CMK (cell line): ENCODE results near the gene IFT57.
"Not testable (repeated sequence)": the region's sequence is repeated elsewhere in the genome, so short reads cannot be mapped to it uniquely, and the experiment has no call there.

Experiments
- DNase-seq: peaks from one replicate; pipeline ENCODE4 v3.0.0-alpha.2; 2010; ENCODE audit warnings: low read depth

Gene IFT57, protein sequence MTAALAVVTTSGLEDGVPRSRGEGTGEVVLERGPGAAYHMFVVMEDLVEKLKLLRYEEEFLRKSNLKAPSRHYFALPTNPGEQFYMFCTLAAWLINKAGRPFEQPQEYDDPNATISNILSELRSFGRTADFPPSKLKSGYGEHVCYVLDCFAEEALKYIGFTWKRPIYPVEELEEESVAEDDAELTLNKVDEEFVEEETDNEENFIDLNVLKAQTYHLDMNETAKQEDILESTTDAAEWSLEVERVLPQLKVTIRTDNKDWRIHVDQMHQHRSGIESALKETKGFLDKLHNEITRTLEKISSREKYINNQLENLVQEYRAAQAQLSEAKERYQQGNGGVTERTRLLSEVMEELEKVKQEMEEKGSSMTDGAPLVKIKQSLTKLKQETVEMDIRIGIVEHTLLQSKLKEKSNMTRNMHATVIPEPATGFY

DNA sequence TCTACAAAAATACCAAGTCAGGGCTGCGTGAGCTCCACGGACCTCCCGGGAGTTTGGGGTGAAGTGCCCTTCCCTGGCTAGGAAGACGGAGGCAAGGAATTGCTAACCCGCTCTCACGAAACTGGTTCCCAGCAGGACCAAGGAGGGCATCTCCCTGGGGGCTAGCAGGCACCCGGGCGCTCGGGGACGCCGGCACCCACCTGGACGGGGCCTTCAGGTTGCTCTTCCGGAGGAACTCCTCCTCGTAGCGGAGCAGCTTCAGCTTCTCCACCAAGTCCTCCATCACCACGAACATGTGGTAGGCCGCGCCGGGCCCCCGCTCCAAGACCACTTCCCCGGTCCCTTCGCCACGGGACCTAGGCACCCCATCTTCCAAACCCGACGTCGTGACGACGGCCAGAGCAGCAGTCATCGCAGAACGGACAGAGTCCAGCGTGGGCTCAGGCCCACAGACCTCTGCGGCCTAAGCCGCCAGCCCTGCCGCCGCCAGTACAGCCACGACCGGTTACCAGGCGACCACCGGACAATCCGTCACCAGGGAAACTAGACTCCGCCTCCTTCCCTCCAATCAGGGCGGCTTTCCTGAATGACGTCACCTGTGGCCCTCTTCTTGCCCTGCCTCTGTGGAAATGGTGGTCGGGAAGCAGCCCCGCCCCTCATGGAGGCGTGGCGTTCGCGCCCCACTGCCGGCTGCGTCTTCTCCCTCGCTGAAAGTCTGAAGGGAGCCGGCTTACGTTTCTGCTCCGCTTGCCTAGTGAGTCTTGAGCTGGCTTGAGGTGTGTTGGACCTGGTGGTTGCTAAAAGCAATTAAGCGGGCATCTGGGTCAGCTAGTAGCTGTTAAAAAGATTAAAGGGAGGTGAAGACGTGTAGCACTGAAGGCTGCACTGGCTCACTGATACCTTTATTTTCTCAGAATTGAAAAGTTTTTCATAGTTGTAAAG is at the start of gene IFT57:
Gene IFT57 (minus strand): TSS at position 514 of the 942 bp plus-strand sequence. CDS start 102 bp downstream, at position 412.
- peak; percentile 74 for DNase-seq

DNA sequence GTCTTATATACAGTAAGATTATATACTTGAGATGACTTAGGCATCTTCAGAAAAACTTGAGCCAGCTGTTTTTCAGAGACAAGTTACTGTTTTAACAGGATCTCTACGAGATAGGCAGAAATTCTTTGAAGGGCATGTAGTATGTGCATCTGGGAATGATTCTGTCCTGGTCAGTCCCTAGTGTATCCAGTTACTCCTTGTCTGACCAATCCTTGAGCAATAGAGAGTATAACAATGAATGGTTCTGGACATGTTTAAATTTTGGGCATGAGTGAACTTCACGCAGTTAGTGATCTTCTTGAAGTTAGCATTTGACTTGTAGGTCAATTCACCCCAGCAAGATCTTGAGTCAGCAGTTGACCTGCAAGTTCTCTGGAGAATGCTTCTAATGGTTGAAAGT is 49.4 kb upstream of the IFT57 start:
- DNase-seq, result no peak

DNA sequence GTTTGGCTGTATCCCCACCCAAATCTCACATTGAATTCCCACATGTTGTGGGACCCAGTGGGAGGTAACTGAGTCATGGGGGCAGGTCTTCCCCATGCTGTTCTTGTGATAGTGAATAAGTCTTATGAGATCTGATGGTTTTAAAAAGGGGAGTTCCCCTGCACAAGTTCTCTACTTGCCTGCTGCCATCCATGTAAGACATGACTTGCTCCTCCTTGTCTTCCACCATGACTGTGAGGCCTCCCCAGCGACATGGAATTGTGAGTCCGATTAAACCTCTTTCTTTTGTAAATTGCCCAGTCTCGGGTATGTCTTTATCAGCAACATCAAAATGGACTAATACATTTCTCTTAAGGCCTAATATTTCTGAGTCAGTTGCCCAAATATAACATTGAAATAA is 46.0 kb upstream of the IFT57 start:
- DNase-seq, result not testable (repeated sequence)

DNA sequence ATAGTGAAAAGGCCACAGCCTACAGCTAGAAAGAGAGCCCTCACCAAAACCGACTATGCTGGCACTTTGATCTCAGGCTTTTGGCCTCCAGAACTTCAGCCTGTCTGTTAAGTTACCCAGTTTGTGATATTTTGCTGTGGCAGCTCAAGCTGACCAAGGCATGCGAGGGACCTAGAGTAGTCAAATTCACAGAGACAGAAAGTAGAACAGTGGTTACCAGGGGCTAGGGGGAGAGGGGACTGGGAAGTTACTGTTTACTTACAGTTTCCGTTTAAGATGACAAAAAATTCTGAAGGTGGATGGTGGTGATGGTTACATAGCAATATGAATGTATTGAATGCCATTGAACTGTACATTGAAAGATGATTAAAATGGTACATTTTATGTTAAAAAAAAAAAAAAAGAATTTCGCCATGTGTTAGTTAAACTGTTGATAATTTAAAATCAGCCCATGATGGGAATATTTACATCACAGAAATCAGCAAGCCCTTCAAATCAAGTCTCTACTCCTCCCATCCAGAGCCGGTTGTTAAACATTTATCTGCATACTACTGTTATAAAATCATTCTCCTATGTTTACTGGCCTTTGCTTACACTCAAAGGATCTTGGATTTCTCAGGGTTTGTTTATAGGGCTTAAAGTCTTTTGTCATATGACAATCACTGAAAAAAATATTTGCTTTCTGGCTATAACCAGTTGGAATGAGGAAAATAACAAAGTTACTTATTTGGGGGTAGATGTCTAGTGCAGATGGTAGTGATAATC is 42.5 kb upstream of the IFT57 start:
- DNase-seq, result not testable (repeated sequence)

DNA sequence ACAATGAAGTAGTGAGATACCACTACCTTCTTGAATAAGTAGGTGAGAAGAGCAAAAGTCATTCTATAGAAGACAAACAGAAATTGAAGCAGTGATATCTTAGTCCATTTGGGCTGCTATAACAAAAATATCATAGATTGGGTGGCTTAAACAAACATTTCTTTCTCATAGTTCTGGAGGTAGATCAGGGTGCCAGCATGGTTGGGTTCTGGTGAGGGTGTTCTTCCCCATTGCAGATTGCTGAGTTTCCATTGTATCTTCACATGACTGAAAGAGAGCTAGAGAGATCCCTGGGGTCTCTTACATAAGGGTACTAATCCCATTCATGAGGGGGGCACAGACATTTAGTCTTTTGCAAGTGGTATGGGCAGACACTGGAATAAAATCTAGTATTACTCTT is 32.9 kb upstream of the IFT57 start:
- no peak for DNase-seq

DNA sequence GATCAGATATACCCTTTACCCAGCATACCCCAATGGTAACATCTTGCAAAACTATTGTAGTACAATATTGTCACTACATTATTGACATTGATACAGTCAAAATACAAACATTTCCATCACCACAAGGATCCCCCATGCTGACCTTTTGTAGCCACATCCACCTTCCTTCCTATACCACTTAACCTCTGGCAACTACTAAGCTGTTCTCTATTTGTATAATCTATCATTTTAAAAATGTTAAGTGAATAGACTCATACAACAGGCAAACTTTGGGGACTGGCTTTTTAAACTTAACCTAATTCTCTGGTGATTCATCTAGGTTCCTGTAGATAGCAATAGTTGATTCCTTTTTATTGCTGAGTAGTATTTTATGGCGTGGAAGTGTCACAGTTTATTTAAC is 29.6 kb upstream of the IFT57 start:
- DNase-seq, result no peak

DNA sequence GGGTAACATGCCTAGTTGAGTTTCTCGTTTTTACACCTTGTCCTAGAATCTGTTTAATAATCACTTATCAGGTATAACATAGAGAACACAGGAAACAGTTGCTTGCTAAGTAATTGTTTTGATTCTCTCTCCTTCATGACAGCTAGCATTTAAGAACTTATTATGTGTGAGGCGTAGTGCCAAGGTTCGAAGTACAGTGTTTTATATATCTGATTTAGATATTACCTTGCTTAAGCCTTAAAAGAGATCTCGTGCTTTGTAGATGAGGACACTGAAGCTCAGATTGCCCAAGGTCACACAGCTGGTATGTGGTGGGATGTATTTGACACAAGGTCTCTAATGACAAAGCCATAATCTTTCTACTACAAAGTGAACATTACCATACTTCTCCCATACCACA is 29.0 kb upstream of the IFT57 start:
- DNase-seq, result no peak

DNA sequence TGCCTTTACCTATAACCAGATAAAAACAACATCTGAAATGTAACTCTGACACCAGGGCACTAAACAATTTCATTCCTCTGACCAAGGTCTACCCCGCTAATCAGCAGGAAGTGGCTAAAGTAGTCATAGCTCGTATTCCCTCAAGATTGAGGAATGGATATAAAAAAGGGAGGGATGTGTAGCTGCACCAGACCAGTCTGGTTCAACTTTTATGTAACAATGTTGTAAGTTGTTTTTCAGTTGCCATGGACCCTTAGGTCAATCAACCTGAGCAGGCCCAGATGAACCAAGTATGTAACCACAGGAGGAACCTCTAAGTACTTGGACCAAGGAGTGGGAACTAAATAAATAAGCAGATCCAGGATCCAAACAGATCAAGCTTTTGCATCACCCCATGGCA is 28.4 kb upstream of the IFT57 start:
- no peak for DNase-seq

DNA sequence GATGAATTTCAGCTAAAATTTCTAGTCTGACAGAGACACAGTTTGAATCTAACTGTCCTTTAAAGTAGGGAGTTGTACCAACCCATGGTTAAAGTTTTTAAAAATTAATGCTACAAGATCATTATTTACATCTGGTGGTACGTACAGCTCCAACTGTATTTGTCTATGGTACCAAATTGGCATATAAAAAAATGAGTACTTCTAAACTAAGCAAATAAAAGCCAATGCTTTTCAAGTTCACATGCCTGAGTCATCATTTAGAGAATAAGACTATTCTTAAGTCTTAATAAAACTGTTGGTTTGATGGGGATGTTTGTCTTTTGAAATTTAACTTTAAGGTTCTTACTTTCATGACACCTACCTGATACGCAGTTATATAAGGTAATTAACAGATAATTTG is 21.0 kb upstream of the IFT57 start:
- DNase-seq, result no peak

DNA sequence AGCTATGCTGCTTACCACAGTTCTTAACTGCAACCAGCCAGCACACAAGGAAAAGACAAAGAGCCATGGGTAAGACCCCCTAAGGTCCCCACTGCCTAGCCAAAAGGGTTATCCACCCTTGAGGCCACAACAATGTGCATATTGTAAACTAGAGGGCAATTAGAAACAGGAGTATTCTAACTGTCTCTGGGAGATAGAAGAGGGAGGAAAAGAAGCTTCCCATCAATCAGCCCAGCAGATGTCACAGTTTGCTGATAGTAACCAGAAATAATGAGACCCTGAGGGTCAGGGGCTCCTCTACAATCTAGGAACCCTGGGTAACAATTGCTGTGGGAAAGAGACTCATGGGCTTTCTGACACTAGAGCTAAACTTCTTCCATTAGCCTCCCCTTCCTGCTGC is 20.6 kb upstream of the IFT57 start:
- DNase-seq, result no peak

DNA sequence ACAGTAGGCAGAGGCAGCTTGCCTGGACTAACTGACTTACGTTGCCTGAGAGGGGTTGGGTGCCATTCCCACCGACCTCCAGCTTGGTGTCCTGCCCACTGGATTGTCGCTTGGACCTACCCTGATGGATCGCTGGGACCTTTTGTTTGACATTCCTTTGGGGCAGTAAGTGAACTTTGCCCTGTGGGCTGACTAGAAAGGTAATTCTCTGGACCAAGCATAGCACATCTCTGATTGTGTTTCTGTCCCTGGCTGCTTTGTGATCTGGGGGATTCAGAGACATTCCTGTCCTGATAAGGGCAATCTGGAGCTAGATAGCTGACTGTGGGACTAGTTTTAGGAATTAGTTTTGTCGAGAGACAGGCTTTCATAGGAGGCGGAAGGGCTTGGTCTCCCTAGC is 19.5 kb upstream of the IFT57 start:
- no peak for DNase-seq

DNA sequence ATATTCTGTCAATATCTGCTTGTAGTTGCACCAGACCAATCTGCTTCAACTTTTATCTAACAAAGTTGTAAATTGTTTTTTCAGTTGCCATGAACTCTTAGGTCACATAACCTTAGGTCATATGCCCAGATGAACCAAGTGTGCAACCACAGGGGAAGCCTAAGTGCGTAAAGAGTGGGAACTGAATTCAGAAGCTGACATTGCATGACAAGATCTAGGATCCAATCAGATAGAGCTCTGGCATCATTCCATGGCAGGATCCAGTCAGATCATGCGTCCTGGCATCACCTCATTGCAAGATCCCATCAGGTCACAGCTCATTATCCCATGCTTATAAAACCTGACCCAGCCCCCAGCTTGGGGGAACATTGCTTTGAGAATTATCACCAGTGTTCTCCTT is 18.9 kb upstream of the IFT57 start:
- no peak for DNase-seq

DNA sequence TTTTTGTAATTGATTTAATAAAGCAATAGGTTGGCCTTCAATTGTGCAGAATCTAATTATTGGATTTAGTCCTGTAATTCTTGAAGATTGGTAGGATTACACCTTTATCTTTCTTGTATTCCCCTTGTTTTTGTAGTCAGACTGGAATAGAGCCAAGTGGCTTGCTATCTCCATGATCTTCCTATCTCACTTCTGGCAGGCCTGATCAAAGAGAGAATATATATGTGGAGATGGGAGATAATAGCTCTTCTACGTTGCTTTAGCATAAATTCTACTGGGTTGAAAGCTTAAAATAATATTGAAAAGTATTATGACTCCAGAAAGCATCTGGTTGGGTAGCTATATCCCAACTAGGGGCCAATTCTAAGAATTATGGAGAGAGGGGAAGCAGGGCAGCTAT is 16.9 kb upstream of the IFT57 start:
- DNase-seq, result peak; percentile 29

DNA sequence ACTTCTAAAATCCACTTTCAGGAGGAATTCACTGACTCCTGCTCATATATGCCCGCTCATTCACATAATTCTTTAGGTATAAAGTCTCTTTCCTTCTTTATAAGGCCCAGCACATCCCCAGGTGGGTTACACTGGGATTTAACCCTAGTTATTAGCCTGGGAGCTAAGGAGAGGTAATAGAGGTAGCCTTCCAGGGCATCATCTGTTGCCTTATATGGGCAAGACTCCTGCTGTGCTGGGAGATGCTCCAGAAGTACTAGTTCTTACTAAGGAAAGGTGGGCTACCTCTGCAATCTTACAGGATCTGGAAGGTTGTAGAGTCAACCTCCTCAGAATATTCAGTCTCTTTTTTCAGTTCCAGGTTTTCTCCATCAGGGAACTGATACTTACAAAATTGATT is 13.1 kb upstream of the IFT57 start:
- DNase-seq, result no peak

DNA sequence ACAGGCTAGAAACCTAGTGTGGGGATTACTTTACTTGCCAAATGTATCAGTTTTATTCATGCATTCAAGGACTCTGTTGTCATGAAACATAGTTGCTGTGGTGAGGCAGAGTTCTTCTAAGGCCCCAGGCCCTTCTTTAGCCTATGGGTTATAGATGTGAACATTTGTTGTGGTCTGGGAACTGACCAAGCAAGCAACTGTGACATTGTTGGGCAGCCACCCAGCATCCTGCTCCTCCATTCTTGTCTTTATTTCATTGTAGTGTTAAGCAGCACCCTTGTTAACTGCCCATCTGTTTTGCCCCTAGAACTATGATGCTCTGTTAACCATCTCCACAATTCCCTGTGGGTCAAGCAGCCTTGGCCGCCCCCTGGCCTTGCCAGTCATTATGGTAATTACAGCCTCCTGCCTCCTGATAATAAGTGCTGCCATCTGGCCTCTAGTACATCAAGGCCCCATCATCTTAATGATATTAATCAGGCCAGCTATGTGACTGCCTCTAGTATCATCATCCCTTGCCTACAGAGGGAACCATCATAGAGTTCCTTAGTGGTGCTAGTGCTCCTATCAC is 12.2 kb upstream of the IFT57 start:
- DNase-seq, result no peak

DNA sequence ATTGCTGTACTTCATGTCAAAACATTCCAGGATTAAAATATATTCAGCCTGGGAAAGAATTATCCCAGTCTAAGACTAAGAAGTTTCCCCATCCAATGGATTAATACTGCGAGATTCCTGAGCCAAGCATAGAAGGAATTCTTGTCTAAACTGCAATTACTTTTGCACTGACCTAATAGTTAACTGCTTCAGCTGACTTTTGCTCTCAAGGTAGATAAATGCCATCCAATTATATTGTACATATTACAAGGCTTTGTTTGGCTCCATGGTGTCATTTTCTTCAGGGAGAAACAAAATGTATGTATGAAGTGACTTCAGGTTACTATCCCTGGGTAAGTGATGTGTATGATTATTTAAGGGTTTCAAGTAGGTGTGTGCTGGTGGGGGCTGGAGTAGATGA is 6.1 kb upstream of the IFT57 start:
- DNase-seq, result no peak

DNA sequence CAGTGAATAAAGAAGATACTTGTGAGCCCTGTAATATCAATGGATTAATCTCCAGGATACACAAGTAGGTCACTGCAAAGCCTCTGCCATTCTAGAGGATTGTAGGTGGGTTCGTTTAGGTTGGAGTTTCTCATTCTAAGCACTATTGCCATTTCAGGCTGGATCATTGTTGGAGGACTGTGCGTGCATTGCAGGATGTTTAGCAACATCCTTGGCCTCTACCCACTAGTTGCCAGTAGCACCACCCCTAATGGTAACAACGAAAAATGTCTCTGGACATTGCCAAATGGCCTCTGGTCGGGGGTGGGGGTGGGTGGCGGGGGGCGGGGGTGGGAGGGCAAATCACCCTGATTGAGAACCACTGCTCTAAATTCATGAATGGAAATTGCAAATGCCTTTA is 4.9 kb upstream of the IFT57 start:
- DNase-seq, result no peak

DNA sequence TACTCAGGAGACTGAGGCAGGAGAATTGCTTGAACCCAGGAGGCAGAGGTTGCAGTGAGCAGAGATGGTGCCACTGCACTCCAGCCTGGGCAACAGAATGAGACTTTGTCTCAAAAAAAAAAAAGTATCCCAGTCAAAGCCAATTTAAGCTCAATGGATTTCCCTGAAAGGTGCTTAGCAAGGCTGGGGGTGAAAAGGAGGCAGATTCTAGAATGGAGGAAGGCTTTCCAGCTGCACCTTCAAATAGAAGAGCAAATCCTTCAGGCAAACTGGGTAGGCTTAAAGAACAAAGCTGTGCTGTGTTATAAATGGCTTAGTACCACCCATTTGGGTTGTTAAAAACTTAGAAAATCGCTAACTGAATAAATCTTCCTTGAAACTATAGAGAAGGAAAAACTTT is 3.0 kb upstream of the IFT57 start:
- no peak for DNase-seq

DNA sequence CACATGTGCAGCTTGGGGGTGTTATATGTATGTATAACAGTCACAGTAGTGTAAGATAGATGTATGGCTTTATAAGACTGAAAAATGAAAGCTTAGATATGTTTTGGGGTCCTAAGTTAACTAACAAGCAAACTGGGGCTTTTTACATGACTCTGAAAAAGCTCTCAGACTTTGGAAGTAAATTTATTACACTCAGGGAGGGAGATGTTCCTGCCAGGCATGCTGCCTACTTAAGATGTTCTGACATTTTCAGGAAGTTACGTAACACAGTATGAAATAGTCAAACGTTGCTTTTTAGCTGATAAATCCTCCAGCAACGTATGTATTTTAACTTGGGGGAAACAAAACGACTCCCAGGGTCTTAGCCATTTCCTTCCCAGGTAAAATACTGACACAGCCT is 1.7 kb upstream of the IFT57 start:
- DNase-seq, result no peak

DNA sequence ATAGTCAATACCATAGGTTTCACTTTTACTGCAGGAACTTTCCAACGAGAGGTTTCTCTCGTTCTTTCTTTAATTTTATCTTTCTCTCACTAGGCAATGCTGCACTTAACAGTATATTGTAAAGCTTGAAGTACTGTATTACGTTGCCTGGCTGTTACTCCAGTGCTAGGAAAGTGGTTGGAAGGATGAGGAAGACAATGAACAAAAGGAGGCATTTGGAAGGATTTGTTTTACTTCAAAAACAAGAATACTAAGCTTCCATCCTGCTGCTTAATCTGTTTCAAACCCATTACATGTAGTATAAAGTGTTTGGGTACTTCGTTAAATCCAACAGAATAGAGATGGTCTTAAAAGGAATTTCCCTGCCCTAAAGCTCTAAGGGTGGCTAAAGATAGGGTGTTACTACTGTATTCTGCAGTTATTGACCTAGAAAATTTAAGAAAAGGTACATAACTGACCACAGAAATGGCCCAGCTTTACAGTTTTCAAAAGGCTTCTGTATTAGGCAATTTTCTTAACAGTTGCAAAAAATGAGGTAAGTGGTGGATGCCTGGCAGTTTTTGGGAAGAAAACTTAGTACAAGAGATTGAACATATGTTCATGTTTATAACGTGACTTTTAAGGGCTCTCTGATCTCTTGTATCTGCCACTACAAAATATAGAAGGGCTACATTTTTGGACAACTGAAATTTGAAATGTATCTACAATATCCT is 785 bp upstream of the IFT57 start:
- DNase-seq, result no peak

DNA sequence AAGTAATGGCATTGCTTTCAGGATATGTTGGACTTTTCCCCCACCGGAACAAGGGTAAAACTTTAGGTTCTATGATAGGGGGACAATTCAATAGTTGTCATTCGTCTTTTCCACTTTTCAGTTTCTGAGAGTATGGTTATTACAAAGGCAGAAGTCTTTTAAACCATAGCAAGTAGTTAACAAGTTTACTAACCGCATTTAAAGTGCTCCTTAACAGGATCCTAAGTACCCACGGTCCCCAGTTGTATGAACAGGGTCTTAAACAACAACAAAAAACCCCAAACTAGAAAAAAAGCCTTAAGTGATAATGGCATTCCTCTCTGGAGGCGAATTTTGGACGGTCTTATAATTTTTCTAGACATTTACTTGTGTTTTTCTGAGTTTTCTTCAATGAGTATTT is 831 bp downstream of the IFT57 start:
- no peak for DNase-seq
